Endothelial cell of umbilical vein (primary cell): ENCODE data around the gene MALRD1. TPM values are rescaled to one million over a fixed set of nuclear protein-coding genes. Genes with fewer than 3 reads are reported as not detected.

ENCODE experiments used
- BruUV-seq: library from RNA; stranded (reverse); fragments of 400-500 nt; replicated peaks from 2 replicates; lab custom pipeline; 2021; lab: Mats Ljungman, UMichigan
- CTCF ChIA-PET: fragments of 300-600, 350-600 bp; sonication (Branson Sonifier 250); formaldehyde crosslinking; loops from one replicate; lab custom pipeline; 2021; ENCODE audit warnings: antibody characterized with exemption, inconsistent platforms; lab: Charles Lee
- POLR2A ChIA-PET: fragments of 300-600, 350-600 bp; sonication (Branson Sonifier 250); formaldehyde crosslinking; loops from one replicate; lab custom pipeline; 2021; ENCODE audit warnings: antibody characterized with exemption, inconsistent platforms; lab: Charles Lee
- DNase-seq: peaks from one replicate; pipeline ENCODE4 v3.0.0-alpha.2; 2011; ENCODE audit warnings: low read depth, low spot score
- FAIRE-seq: peaks from 2 replicates; lab custom pipeline; 2011; peaks lifted over from hg19 to GRCh38; lab: Jason Lieb, UNC
- H2AFZ ChIP-seq: 2 replicates; pipeline ENCODE4 v1.6.0; 2012; ENCODE audit warnings: low read depth, low read length, control low read depth, inconsistent platforms
- H3K27ac ChIP-seq: 2 replicates; pipeline ENCODE4 v1.5.1; 2011; ENCODE audit warnings: low read depth, mild to moderate bottlenecking, control low read depth, low read length, moderate library complexity; ENCODE audit not compliant: insufficient read depth
- H3K27me3 ChIP-seq, 2 experiments: 2 replicates each; pipeline versions ENCODE4 v1.6.0 to v1.6.1; 2011; ENCODE audit warnings: low read length in 2 of 2, mixed read lengths in 1 of 2; ENCODE audit not compliant: control insufficient read depth in 2 of 2, insufficient read depth in 2 of 2
- H3K36me3 ChIP-seq, 2 experiments: 2 replicates in 1 of 2; 3 replicates in 1 of 2; pipeline ENCODE4 v1.5.1; 2011; ENCODE audit warnings: low read length in 2 of 2, mild to moderate bottlenecking in 1 of 2, moderate library complexity in 1 of 2; ENCODE audit not compliant: control insufficient read depth in 2 of 2, insufficient read depth in 2 of 2; ENCODE audit errors: extremely low read depth in 1 of 2
- H3K4me1 ChIP-seq: 3 replicates; pipeline ENCODE4 v1.5.1; 2011; ENCODE audit warnings: mild to moderate bottlenecking, low read length; ENCODE audit not compliant: control insufficient read depth, insufficient read depth; ENCODE audit errors: extremely low read depth
- H3K4me2 ChIP-seq: 2 replicates; pipeline ENCODE4 v1.6.1; 2011; ENCODE audit warnings: low read length, control low read depth, mixed read lengths; ENCODE audit not compliant: insufficient read depth
- H3K4me3 ChIP-seq, 3 experiments: fragments of 200-600 bp in 1 of 3; sonication (generic), shearing (Covaris generic) in 1 of 3; replicated peaks in 1 of 3; 2 replicates each; pipeline ENCODE4 v1.5.1; 2011 to 2016; ENCODE audit warnings: control low read depth in 3 of 3, low read length in 3 of 3, mild to moderate bottlenecking in 2 of 3, inconsistent platforms in 1 of 3, low read depth in 1 of 3, moderate library complexity in 1 of 3; ENCODE audit not compliant: insufficient read depth in 1 of 3
- H3K79me2 ChIP-seq: 2 replicates; pipeline ENCODE4 v1.6.0; 2012; ENCODE audit warnings: low read length, inconsistent platforms; ENCODE audit not compliant: control insufficient read depth, insufficient read depth
- H3K9ac ChIP-seq: replicated peaks from 2 replicates; pipeline ENCODE3; 2011; ENCODE audit warnings: low read length, control low read depth; ENCODE audit not compliant: insufficient read depth; ENCODE audit errors: extremely low read depth
- H3K9me1 ChIP-seq: replicated peaks from 3 replicates; pipeline ENCODE4 v1.6.0; 2011; ENCODE audit warnings: mild to moderate bottlenecking, low read length; ENCODE audit not compliant: control insufficient read depth, insufficient read depth; ENCODE audit errors: extremely low read depth
- H3K9me3 ChIP-seq: replicated peaks from 2 replicates; pipeline ENCODE4 v1.5.1; 2012; ENCODE audit warnings: low read length, inconsistent platforms; ENCODE audit not compliant: control insufficient read depth, insufficient read depth
- H4K20me1 ChIP-seq: replicated peaks from 2 replicates; pipeline ENCODE3; 2011; ENCODE audit warnings: mild to moderate bottlenecking, low read length; ENCODE audit not compliant: control insufficient read depth, insufficient read depth; ENCODE audit errors: extremely low read depth
- CTCF ChIP-seq, 2 donors: IDR thresholded peaks; 1 replicate in 1 of 2; 2 replicates in 1 of 2; pipeline ENCODE4 v1.5.1; 2011; ENCODE audit warnings: low read length in 2 of 2, mild to moderate bottlenecking in 2 of 2, moderate library complexity in 2 of 2, control low read depth in 1 of 2, inconsistent platforms in 1 of 2, low read depth in 1 of 2; ENCODE audit not compliant: insufficient read depth in 1 of 2; ENCODE audit errors: extremely low read depth in 1 of 2
- FOS ChIP-seq: IDR thresholded peaks from 2 replicates; pipeline ENCODE4 v1.6.1; 2011; ENCODE audit warnings: mild to moderate bottlenecking, low read length, moderate library complexity, borderline replicate concordance; ENCODE audit not compliant: insufficient read depth
- JUN ChIP-seq: IDR thresholded peaks from 2 replicates; pipeline ENCODE4 v1.6.1; 2011; ENCODE audit warnings: borderline replicate concordance, low read depth; ENCODE audit not compliant: insufficient read length, insufficient read depth
- MYC ChIP-seq: IDR thresholded peaks from one replicate; pipeline ENCODE4 v1.6.1; 2011; ENCODE audit warnings: mild to moderate bottlenecking, low read depth, low read length
- POLR2AphosphoS5 ChIP-seq: IDR thresholded peaks from 2 replicates; pipeline ENCODE4 v1.6.1; 2012; ENCODE audit warnings: low read depth, mild to moderate bottlenecking, control low read depth, low read length, moderate library complexity; ENCODE audit not compliant: insufficient read depth
- dilution Hi-C: fragments of 300-500 bp; cut with MboI; formaldehyde crosslinking; loops from one replicate; pipeline ENCODE4 v1.15.0; 2019; ENCODE audit warnings: low sequenced_read_pairs; ENCODE audit not compliant: extremely low pct_ligation_motif_present
- intact Hi-C: fragments of 100-400 bp; cut with micrococcal nuclease; formaldehyde crosslinking; loops from one replicate; pipeline ENCODE4 v1.10.0; 2022
- polyA plus RNA-seq, 4 experiments: library from polyadenylated mRNA; depleted of rRNA in 3 of 4; stranded (reverse) in 3 of 4; unstranded in 1 of 4; fragments of >200 nt; gene quantifications; 2 replicates each; pipeline versions ENCODE4 v1.2.1 to v1.2.3, GENCODE V29; 2011 to 2012; ENCODE audit warnings: missing spikeins in 1 of 4
- total RNA-seq: library from RNA; stranded (reverse); gene quantifications from 2 replicates; pipeline ENCODE4 v1.2.3, GENCODE V29; 2021

Gene MALRD1
- total and polyA plus RNA-seq, 2 donors (not counting 3 experiments of a cell fraction or from before 2014, with no cell fraction given) = not detected

- intact Hi-C loops = no loop called here
- H3K79me2 ChIP-seq = no peaks in the 10 kb centered on the region
- BruUV-seq = no TSS peak
Measured at GRCh38 chr10:19178675-19179074, 130.1 kb downstream of the MALRD1 start.

More at GRCh38 chr10:19178675-19179074, 130.1 kb downstream of the MALRD1 start:
- Histone ChIP-seq H3K9ac (no peak overlapping the region), H3K36me3 (no peaks in the 10 kb centered on the region), H3K27me3 (no peaks in the 10 kb centered on the region), H3K4me3 (no peak overlapping the region), H3K4me1 (no peaks in the 10 kb centered on the region), H3K27ac (no peak overlapping the region), H3K4me2 (no peak overlapping the region), H2AFZ (no peak overlapping the region), H3K9me1 (no peaks in the 10 kb centered on the region), H4K20me1 (no peaks in the 10 kb centered on the region), H3K9me3 (no peaks in the 10 kb centered on the region)
- no peak for FAIRE-seq
- ChIA-PET POLR2A (no interaction called here), CTCF (no interaction called here)
- DNase-seq = no peak
- dilution Hi-C loops = no loop called here
- TF ChIP-seq FOS (no peak), POLR2AphosphoS5 (no peak), CTCF (IDR thresholded peaks at IDR 0.05; ENCODE audit: extremely low read depth in 1 of 2, insufficient read depth in 1 of 2, low read depth in 1 of 2, low read length in 2 of 2) (no peak), JUN (no peak), MYC (no peak)
